T-helper 2 cell treated with Interferon-gamma antibody and Interleukin-4, amounts not matched to agents 5 μg/mL and 100 μg/mL, for 36 hours (primary cell): ENCODE measurements around the gene RPTOR.
"Not testable (repeated sequence)": the region's sequence is repeated elsewhere in the genome, so short reads cannot be mapped to it uniquely, and the experiment has no call there.

Experiments used
- DNase-seq: peaks from one replicate; pipeline ENCODE4 v3.0.0; 2021; ENCODE audit warnings: low spot score
- H3K27ac Mint-ChIP-seq: one replicate; pipeline ENCODE4 v1.8.0; 2021; ENCODE audit warnings: mild to moderate bottlenecking, mixed read lengths
- H3K27me3 Mint-ChIP-seq: one replicate; pipeline ENCODE4 v1.8.0; 2021; ENCODE audit warnings: low read depth, mixed read lengths
- H3K36me3 Mint-ChIP-seq: one replicate; pipeline ENCODE4 v1.8.0; 2021; ENCODE audit warnings: low read depth, mixed read lengths
- H3K4me1 Mint-ChIP-seq: one replicate; pipeline ENCODE4 v1.8.0; 2021; ENCODE audit warnings: low read depth, mixed read lengths
- H3K4me3 Mint-ChIP-seq: one replicate; pipeline ENCODE4 v1.8.0; 2022; ENCODE audit warnings: mild to moderate bottlenecking, moderate library complexity, mixed read lengths
- H3K9me3 Mint-ChIP-seq: one replicate; pipeline ENCODE4 v1.8.0; 2021; ENCODE audit warnings: mixed read lengths

Gene RPTOR

GRCh38 chr17:80730739-80731138 is 186.1 kb downstream of the RPTOR start:
- DNase-seq, result no peak
- H3K4me1 Mint-ChIP-seq, result peaks cover 42% of the 10 kb centered on the region
- peak overlapping the region; percentile 87 for H3K27ac Mint-ChIP-seq
- H3K27me3 Mint-ChIP-seq, result no peaks in the 10 kb centered on the region
- peak overlapping the region; percentile 69 for H3K4me3 Mint-ChIP-seq
- no peaks in the 10 kb centered on the region for H3K9me3 Mint-ChIP-seq
- peaks cover 43% of the 10 kb centered on the region for H3K36me3 Mint-ChIP-seq

- peak overlapping the region; percentile 87 for H3K27ac Mint-ChIP-seq
- H3K4me1 Mint-ChIP-seq, result peaks cover 42% of the 10 kb centered on the region
- peak overlapping the region; percentile 69 for H3K4me3 Mint-ChIP-seq
Measured at GRCh38 chr17:80731323-80731722, 186.7 kb downstream of the RPTOR start.

GRCh38 chr17:80732268-80732667 is 187.6 kb downstream of the RPTOR start:
- no peak overlapping the region for H3K27ac Mint-ChIP-seq
- no peak overlapping the region for H3K4me3 Mint-ChIP-seq
- no peak for DNase-seq
- peaks cover 40% of the 10 kb centered on the region for H3K4me1 Mint-ChIP-seq
- H3K36me3 Mint-ChIP-seq, result peaks cover 48% of the 10 kb centered on the region
- H3K9me3 Mint-ChIP-seq, result no peaks in the 10 kb centered on the region
- H3K27me3 Mint-ChIP-seq, result no peaks in the 10 kb centered on the region

More at GRCh38 chr17:80731323-80731722, 186.7 kb downstream of the RPTOR start:
- H3K9me3 Mint-ChIP-seq, result no peaks in the 10 kb centered on the region
- no peak for DNase-seq
- no peaks in the 10 kb centered on the region for H3K27me3 Mint-ChIP-seq
- peaks cover 46% of the 10 kb centered on the region for H3K36me3 Mint-ChIP-seq

GRCh38 chr17:80737106-80738019 is 192.7 kb downstream of the RPTOR start:
- H3K4me3 Mint-ChIP-seq, result no peak overlapping the region
- no peak overlapping the region for H3K27ac Mint-ChIP-seq
- peaks cover 61% of the 10 kb centered on the region for H3K36me3 Mint-ChIP-seq
- H3K9me3 Mint-ChIP-seq, result peaks cover 5% of the 10 kb centered on the region
- peaks cover 48% of the 10 kb centered on the region for H3K4me1 Mint-ChIP-seq
- no peak for DNase-seq
- H3K27me3 Mint-ChIP-seq, result no peaks in the 10 kb centered on the region

GRCh38 chr17:80738020-80738808 is 193.6 kb downstream of the RPTOR start:
- DNase-seq, result no peak
- Mint-ChIP-seq H3K27ac (peak overlapping the region; percentile 42), H3K4me1 (peaks cover 55% of the 10 kb centered on the region), H3K9me3 (peaks cover 5% of the 10 kb centered on the region), H3K36me3 (peaks cover 64% of the 10 kb centered on the region), H3K27me3 (no peaks in the 10 kb centered on the region), H3K4me3 (peak overlapping the region; percentile 10)

GRCh38 chr17:80738987-80739730 is 194.5 kb downstream of the RPTOR start:
- peaks cover 52% of the 10 kb centered on the region for H3K4me1 Mint-ChIP-seq
- H3K27ac Mint-ChIP-seq, result peak overlapping the region; percentile 80
- H3K9me3 Mint-ChIP-seq, result peaks cover 5% of the 10 kb centered on the region
- peak overlapping the region; percentile 66 for H3K4me3 Mint-ChIP-seq
- no peak for DNase-seq
- H3K27me3 Mint-ChIP-seq, result no peaks in the 10 kb centered on the region
- peaks cover 60% of the 10 kb centered on the region for H3K36me3 Mint-ChIP-seq

- Mint-ChIP-seq H3K9me3 (peaks cover 5% of the 10 kb centered on the region), H3K36me3 (peaks cover 55% of the 10 kb centered on the region), H3K4me1 (peaks cover 45% of the 10 kb centered on the region), H3K4me3 (peak overlapping the region; percentile 66), H3K27ac (peak overlapping the region; percentile 28), H3K27me3 (no peaks in the 10 kb centered on the region)
- DNase-seq, result no peak
Measured at GRCh38 chr17:80740141-80740540, 195.5 kb downstream of the RPTOR start.

GRCh38 chr17:80742091-80742490 is 197.5 kb downstream of the RPTOR start:
- H3K27ac Mint-ChIP-seq, result peak overlapping the region; percentile 17
- H3K9me3 Mint-ChIP-seq, result peaks cover 5% of the 10 kb centered on the region
- peak overlapping the region; percentile 11 for H3K4me3 Mint-ChIP-seq
- H3K4me1 Mint-ChIP-seq, result peaks cover 44% of the 10 kb centered on the region
- DNase-seq, result no peak
- H3K27me3 Mint-ChIP-seq, result no peaks in the 10 kb centered on the region
- H3K36me3 Mint-ChIP-seq, result peaks cover 46% of the 10 kb centered on the region

- Mint-ChIP-seq H3K36me3 (peaks cover 51% of the 10 kb centered on the region), H3K9me3 (peaks cover 5% of the 10 kb centered on the region), H3K4me1 (peaks cover 47% of the 10 kb centered on the region), H3K4me3 (peak overlapping the region; percentile 80), H3K27me3 (no peaks in the 10 kb centered on the region), H3K27ac (peak overlapping the region; percentile 84)
- DNase-seq, result no peak
Measured at GRCh38 chr17:80742581-80743180, 198.0 kb downstream of the RPTOR start.

GRCh38 chr17:80743181-80743771 is 198.6 kb downstream of the RPTOR start:
- DNase-seq, result peak; percentile 32
- Mint-ChIP-seq H3K27ac (peak overlapping the region; percentile 84), H3K4me1 (peaks cover 47% of the 10 kb centered on the region), H3K36me3 (peaks cover 52% of the 10 kb centered on the region), H3K4me3 (peak overlapping the region; percentile 80), H3K27me3 (no peaks in the 10 kb centered on the region), H3K9me3 (peaks cover 5% of the 10 kb centered on the region)

GRCh38 chr17:80743973-80744372 is 199.3 kb downstream of the RPTOR start:
- Mint-ChIP-seq H3K4me1 (peaks cover 44% of the 10 kb centered on the region), H3K36me3 (peaks cover 49% of the 10 kb centered on the region)
- not testable (repeated sequence) for H3K9me3 Mint-ChIP-seq, H3K4me3 Mint-ChIP-seq, H3K27ac Mint-ChIP-seq, H3K27me3 Mint-ChIP-seq, DNase-seq

GRCh38 chr17:80744725-80745124 is 200.1 kb downstream of the RPTOR start:
- Mint-ChIP-seq H3K4me1 (peaks cover 37% of the 10 kb centered on the region), H3K36me3 (peaks cover 42% of the 10 kb centered on the region), H3K27ac (peak overlapping the region; percentile 73)
- H3K27me3 Mint-ChIP-seq, DNase-seq, H3K4me3 Mint-ChIP-seq, H3K9me3 Mint-ChIP-seq: not testable (repeated sequence)

- H3K27me3 Mint-ChIP-seq, result no peaks in the 10 kb centered on the region
- H3K4me3 Mint-ChIP-seq, result no peak overlapping the region
- H3K27ac Mint-ChIP-seq, result peak overlapping the region; percentile 73
- H3K36me3 Mint-ChIP-seq, result peaks cover 39% of the 10 kb centered on the region
- DNase-seq, result no peak
- H3K4me1 Mint-ChIP-seq, result peaks cover 36% of the 10 kb centered on the region
- peaks cover 5% of the 10 kb centered on the region for H3K9me3 Mint-ChIP-seq
Measured at GRCh38 chr17:80745183-80745582, 200.5 kb downstream of the RPTOR start.
